Mammary epithelial cell (primary cell): Measurements from ENCODE around the gene EDARADD.

Experiments used
- EZH2 ChIP-seq: IDR thresholded peaks from 2 replicates; pipeline ENCODE4 v1.6.1; 2012; ENCODE audit warnings: low read length, inconsistent platforms, borderline replicate concordance
- TF ChIP-seq, protein P1 (sequence below), 2 donors: IDR thresholded peaks in 1 of 2; conservative IDR thresholded peaks in 1 of 2; 2 replicates each; pipeline ENCODE4 v1.5.1; 2011 to 2012; ENCODE audit warnings: inconsistent platforms in 2 of 2, low read length in 2 of 2, mild to moderate bottlenecking in 2 of 2, control low read depth in 1 of 2, low read depth in 1 of 2; ENCODE audit not compliant: insufficient read depth in 1 of 2; ENCODE audit errors: extremely low read depth in 1 of 2

DNA sequence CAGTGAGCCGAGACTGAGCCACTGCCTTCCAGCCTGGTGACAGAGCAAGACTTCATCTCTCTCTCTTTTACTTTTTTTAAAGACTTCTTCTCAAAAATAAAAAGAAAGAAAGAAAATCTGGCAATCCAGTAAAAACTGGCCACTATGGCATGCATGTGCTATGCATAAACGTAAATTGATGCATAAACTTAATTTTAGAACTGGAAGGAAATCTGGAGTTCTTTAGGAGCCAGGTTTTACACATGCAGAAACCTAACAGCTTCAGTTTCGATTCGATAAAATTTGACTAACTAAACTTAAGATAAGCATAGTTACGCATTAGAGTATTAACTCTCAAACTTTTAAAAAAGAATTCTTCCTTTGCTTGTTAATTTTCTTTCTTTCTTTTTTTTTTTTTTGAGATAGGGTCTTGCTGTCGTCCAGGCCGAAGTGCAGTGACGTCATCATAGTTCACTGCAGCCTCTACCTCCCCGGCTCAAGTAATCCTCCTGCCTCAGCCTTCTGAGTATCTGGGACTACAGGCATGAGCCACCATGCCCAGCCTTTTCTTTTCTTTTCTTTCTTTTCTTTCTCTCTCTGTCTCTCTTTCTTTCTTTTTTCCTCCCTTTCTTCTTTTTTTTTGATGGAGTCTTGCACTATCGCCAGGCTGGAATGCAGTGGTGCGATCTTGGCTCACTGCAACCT is 117.8 kb downstream of the EDARADD start:
- TF ChIP-seq, protein P1, sequence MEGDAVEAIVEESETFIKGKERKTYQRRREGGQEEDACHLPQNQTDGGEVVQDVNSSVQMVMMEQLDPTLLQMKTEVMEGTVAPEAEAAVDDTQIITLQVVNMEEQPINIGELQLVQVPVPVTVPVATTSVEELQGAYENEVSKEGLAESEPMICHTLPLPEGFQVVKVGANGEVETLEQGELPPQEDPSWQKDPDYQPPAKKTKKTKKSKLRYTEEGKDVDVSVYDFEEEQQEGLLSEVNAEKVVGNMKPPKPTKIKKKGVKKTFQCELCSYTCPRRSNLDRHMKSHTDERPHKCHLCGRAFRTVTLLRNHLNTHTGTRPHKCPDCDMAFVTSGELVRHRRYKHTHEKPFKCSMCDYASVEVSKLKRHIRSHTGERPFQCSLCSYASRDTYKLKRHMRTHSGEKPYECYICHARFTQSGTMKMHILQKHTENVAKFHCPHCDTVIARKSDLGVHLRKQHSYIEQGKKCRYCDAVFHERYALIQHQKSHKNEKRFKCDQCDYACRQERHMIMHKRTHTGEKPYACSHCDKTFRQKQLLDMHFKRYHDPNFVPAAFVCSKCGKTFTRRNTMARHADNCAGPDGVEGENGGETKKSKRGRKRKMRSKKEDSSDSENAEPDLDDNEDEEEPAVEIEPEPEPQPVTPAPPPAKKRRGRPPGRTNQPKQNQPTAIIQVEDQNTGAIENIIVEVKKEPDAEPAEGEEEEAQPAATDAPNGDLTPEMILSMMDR (conservative IDR thresholded peaks at IDR 0.05 in 1 of 2, IDR thresholded peaks at IDR 0.05 in 1 of 2; ENCODE audit: extremely low read depth in 1 of 2, insufficient read depth in 1 of 2, low read depth in 1 of 2, low read length in 2 of 2) = no peak
- no peak for TF ChIP-seq EZH2
